Activated CD8-positive, alpha-beta T cell treated with anti-CD3 and anti-CD28 coated beads for 36 hours (primary cell): Measurements from ENCODE around the gene LIMS1. TPM values are rescaled to one million over a fixed set of nuclear protein-coding genes. Genes with fewer than 3 reads are reported as not detected.

ENCODE experiments used
- ATAC-seq: fragments of 200-7000 bp; cut with Tn5 transposase; one replicate; pipeline ENCODE4 v1.10.0; 2021; ENCODE audit warnings: mild to moderate bottlenecking, moderate library complexity
- CTCF ChIA-PET: fragments of 350-600 bp; sonication (Branson Sonifier 250); formaldehyde crosslinking; loops from one replicate; lab custom pipeline; 2021; ENCODE audit warnings: antibody characterized with exemption; lab: Charles Lee
- POLR2A ChIA-PET: fragments of 350-600 bp; sonication (Branson Sonifier 250); formaldehyde crosslinking; loops from one replicate; lab custom pipeline; 2021; ENCODE audit warnings: antibody characterized with exemption; lab: Charles Lee
- DNase-seq: peaks from one replicate; pipeline ENCODE4 v3.0.0-alpha.2; 2020
- H3K27ac Mint-ChIP-seq: one replicate; pipeline ENCODE4 v1.8.0; 2021; ENCODE audit warnings: mild to moderate bottlenecking, mixed read lengths
- H3K27me3 Mint-ChIP-seq: one replicate; pipeline ENCODE4 v1.8.0; 2021; ENCODE audit warnings: mixed read lengths
- H3K36me3 Mint-ChIP-seq: one replicate; pipeline ENCODE4 v1.8.0; 2021; ENCODE audit warnings: low read depth, mixed read lengths
- H3K4me1 Mint-ChIP-seq: one replicate; pipeline ENCODE4 v1.8.0; 2021; ENCODE audit warnings: low read depth, mixed read lengths
- H3K4me3 Mint-ChIP-seq: one replicate; pipeline ENCODE4 v1.8.0; 2021; ENCODE audit warnings: mild to moderate bottlenecking, moderate library complexity, mixed read lengths
- H3K9me3 Mint-ChIP-seq: one replicate; pipeline ENCODE4 v1.8.0; 2021; ENCODE audit warnings: mixed read lengths
- CTCF ChIP-seq: fragments of 200-600 bp; IDR thresholded peaks from one replicate; pipeline ENCODE4 v1.8.0; 2022; ENCODE audit warnings: antibody characterized with exemption, mild to moderate bottlenecking
- intact Hi-C: fragments of 100-400 bp; cut with micrococcal nuclease; formaldehyde crosslinking; loops from one replicate; pipeline ENCODE4 v1.10.0; 2022
- total RNA-seq, 2 experiments: library from RNA; stranded (reverse); gene quantifications; one replicate each; pipeline ENCODE4 v1.2.3, GENCODE V29; 2021

LIMS1 gene
- total RNA-seq, 2 experiments from 2014 or later = 48.1 to 51.7 TPM

- intact Hi-C loops = loop anchor here (5.0 to 10.0 kb wide), 2 partner anchors 49 to 232 kb away; partner anchors contain the start of gene LIMS1
- Mint-ChIP-seq H3K4me3 (no peak overlapping the region), H3K27ac (no peak overlapping the region), H3K9me3 (no peaks in the 10 kb centered on the region), H3K36me3 (no peaks in the 10 kb centered on the region), H3K4me1 (peaks cover 36% of the 10 kb centered on the region), H3K27me3 (no peaks in the 10 kb centered on the region)
- ChIA-PET POLR2A (interaction anchor here (0.5 to 1.5 kb wide), 3 partner anchors 11 to 341 kb away, joined by 3 to 8 read pairs (median 4); partner anchors contain the start of gene LIMS1), CTCF (interaction anchor here (0.6 to 2.3 kb wide), 32 partner anchors 9 to 400 kb away, joined by 3 to 30 read pairs (median 3); partner anchors contain the start of genes GCC2, LIMS1 and SULT1C4)
- peak; percentile 79 for TF ChIP-seq CTCF
- peak; percentile 75 for DNase-seq
- peak; percentile 91 for ATAC-seq
Measured at GRCh38 chr2:108583903-108584520, 49.7 kb downstream of the LIMS1 start.

GRCh38 chr2:108585436-108585835 lies 51.2 kb downstream of the LIMS1 start:
- H3K27ac Mint-ChIP-seq = no peak overlapping the region
- peaks cover 41% of the 10 kb centered on the region for H3K4me1 Mint-ChIP-seq
- ChIA-PET CTCF (interaction anchor here (1.3 to 3.3 kb wide), 5 partner anchors 9 to 51 kb away, joined by 3 to 29 read pairs (median 17); no protein-coding TSS in a partner anchor), POLR2A (no interaction called here)
- DNase-seq (no peak), ATAC-seq (no peak)
- H3K27me3 Mint-ChIP-seq = no peaks in the 10 kb centered on the region
- intact Hi-C loops = loop anchor here (10.0 kb wide), 1 partner anchor 51 kb away; the partner anchor contains the start of gene LIMS1
- TF ChIP-seq CTCF = no peak
- no peak overlapping the region for H3K4me3 Mint-ChIP-seq
- H3K36me3 Mint-ChIP-seq = no peaks in the 10 kb centered on the region
- H3K9me3 Mint-ChIP-seq = no peaks in the 10 kb centered on the region

GRCh38 chr2:108586116-108586515 lies 51.8 kb downstream of the LIMS1 start:
- ATAC-seq = no peak
- no peak for DNase-seq
- Mint-ChIP-seq H3K27ac (no peak overlapping the region), H3K4me3 (no peak overlapping the region), H3K9me3 (no peaks in the 10 kb centered on the region), H3K27me3 (no peaks in the 10 kb centered on the region), H3K36me3 (no peaks in the 10 kb centered on the region), H3K4me1 (peaks cover 41% of the 10 kb centered on the region)
- TF ChIP-seq CTCF = no peak
- intact Hi-C loops = loop anchor here (10.0 kb wide), 1 partner anchor 51 kb away; the partner anchor contains the start of gene LIMS1
- ChIA-PET POLR2A (interaction anchor here (0.8 kb wide), 1 partner anchor 50 kb away, joined by 3 read pairs; no protein-coding TSS in a partner anchor), CTCF (interaction anchor here (1.3 to 3.3 kb wide), 3 partner anchors 12 to 51 kb away, joined by 3 to 17 read pairs (median 5); no protein-coding TSS in a partner anchor)

GRCh38 chr2:108586631-108587030 lies 52.4 kb downstream of the LIMS1 start:
- peaks cover 40% of the 10 kb centered on the region for H3K4me1 Mint-ChIP-seq
- no peak overlapping the region for H3K4me3 Mint-ChIP-seq
- H3K27me3 Mint-ChIP-seq = no peaks in the 10 kb centered on the region
- ChIA-PET CTCF (interaction anchor here (1.3 to 3.3 kb wide), 3 partner anchors 13 to 50 kb away, joined by 3 to 17 read pairs (median 5); no protein-coding TSS in a partner anchor), POLR2A (interaction anchor here (0.8 kb wide), 1 partner anchor 49 kb away, joined by 3 read pairs; no protein-coding TSS in a partner anchor)
- ATAC-seq (no peak), DNase-seq (no peak)
- no peak for TF ChIP-seq CTCF
- H3K27ac Mint-ChIP-seq = no peak overlapping the region
- intact Hi-C loops = loop anchor here (10.0 kb wide), 1 partner anchor 52 kb away; the partner anchor contains the start of gene LIMS1
- no peaks in the 10 kb centered on the region for H3K36me3 Mint-ChIP-seq
- no peaks in the 10 kb centered on the region for H3K9me3 Mint-ChIP-seq
